WTC11 (cell line): ENCODE measurements around the gene SNX5. TPM values are rescaled to one million over a fixed set of nuclear protein-coding genes. Genes with fewer than 3 reads are reported as not detected.

Experiments used
- ATAC-seq: fragments of 200-7000 bp; cut with Tn5 transposase; 2 replicates; pipeline ENCODE4 v1.10.0; 2021; ENCODE audit warnings: mild to moderate bottlenecking, moderate library complexity
- CTCF ChIA-PET: fragments of 300-600 bp; sonication (Branson Sonifier 250); formaldehyde crosslinking; loops from one replicate; lab custom pipeline; 2021; ENCODE audit warnings: antibody characterized with exemption; lab: Charles Lee
- POLR2A ChIA-PET: fragments of 350-600 bp; sonication (Branson Sonifier 250); formaldehyde crosslinking; loops from one replicate; lab custom pipeline; 2021; ENCODE audit warnings: antibody characterized with exemption; lab: Charles Lee
- DNase-seq: peaks from one replicate; pipeline ENCODE4 v3.0.0; 2021; ENCODE audit warnings: low spot score
- H3K27ac Mint-ChIP-seq: 2 replicates; pipeline ENCODE4 v1.8.0; 2021; ENCODE audit warnings: mixed read lengths
- H3K27me3 Mint-ChIP-seq: 2 replicates; pipeline ENCODE4 v1.8.0; 2021; ENCODE audit warnings: low read depth, mild to moderate bottlenecking, moderate library complexity, mixed read lengths
- H3K36me3 Mint-ChIP-seq: 2 replicates; pipeline ENCODE4 v1.8.0; 2021; ENCODE audit warnings: mixed read lengths
- H3K4me1 Mint-ChIP-seq: 2 replicates; pipeline ENCODE4 v1.8.0; 2022; ENCODE audit warnings: mixed read lengths
- H3K4me3 Mint-ChIP-seq: 2 replicates; pipeline ENCODE4 v1.8.0; 2021; ENCODE audit warnings: mild to moderate bottlenecking, moderate library complexity, mixed read lengths
- H3K9me3 Mint-ChIP-seq: 2 replicates; pipeline ENCODE4 v1.8.0; 2021; ENCODE audit warnings: mixed read lengths
- CREM ChIP-seq: sonication (generic); formaldehyde crosslinking; IDR thresholded peaks from 2 replicates; pipeline ENCODE4 v1.8.1; 2022; ENCODE audit warnings: mild to moderate bottlenecking, missing genetic modification reagents, moderate library complexity
- FOXP1 ChIP-seq: sonication (generic); formaldehyde crosslinking; IDR thresholded peaks from 2 replicates; pipeline ENCODE4 v1.8.0; 2022; ENCODE audit warnings: missing genetic modification reagents, mild to moderate bottlenecking, moderate library complexity, borderline replicate concordance
- GRHL2 ChIP-seq: fragments of 250-450 bp; sonication (Bioruptor Pico); IDR thresholded peaks from 2 replicates; pipeline ENCODE4 v1.8.0; 2022; ENCODE audit warnings: mild to moderate bottlenecking, moderate library complexity; ENCODE audit not compliant: insufficient replicate concordance, severe bottlenecking
- HMGA2 ChIP-seq: fragments of 250-450 bp; sonication (Bioruptor Pico); IDR thresholded peaks from 2 replicates; pipeline ENCODE4 v1.4.0; 2021; ENCODE audit warnings: mild to moderate bottlenecking, moderate library complexity
- JUN ChIP-seq: sonication (generic); formaldehyde crosslinking; IDR thresholded peaks from 2 replicates; pipeline ENCODE4 v1.8.0; 2023; ENCODE audit warnings: mild to moderate bottlenecking, missing genetic modification reagents
- NFE2L1 ChIP-seq: sonication (generic); formaldehyde crosslinking; IDR thresholded peaks from 2 replicates; pipeline ENCODE4 v1.8.1; 2023; ENCODE audit warnings: missing genetic modification reagents
- NR2C2 ChIP-seq: sonication (generic); formaldehyde crosslinking; IDR thresholded peaks from 2 replicates; pipeline ENCODE4 v1.8.0; 2022; ENCODE audit warnings: mild to moderate bottlenecking, missing genetic modification reagents
- PRRX2 ChIP-seq: fragments of 250-450 bp; sonication (Bioruptor Pico); IDR thresholded peaks from 2 replicates; pipeline ENCODE4 v1.8.0; 2021; ENCODE audit warnings: mild to moderate bottlenecking
- SMAD3 ChIP-seq: sonication (generic); formaldehyde crosslinking; IDR thresholded peaks from 2 replicates; pipeline ENCODE4 v1.8.0; 2022; ENCODE audit warnings: missing genetic modification reagents, mild to moderate bottlenecking, borderline replicate concordance
- TCF7 ChIP-seq: sonication (generic); formaldehyde crosslinking; IDR thresholded peaks from 2 replicates; pipeline ENCODE4 v1.8.0; 2022; ENCODE audit warnings: mild to moderate bottlenecking, low read depth, missing genetic modification reagents, moderate library complexity
- TP53 ChIP-seq: sonication (generic); formaldehyde crosslinking; IDR thresholded peaks from 2 replicates; pipeline ENCODE4 v1.8.1; 2023; ENCODE audit warnings: mild to moderate bottlenecking, missing genetic modification reagents
- ZNF263 ChIP-seq: sonication (generic); formaldehyde crosslinking; IDR thresholded peaks from 2 replicates; pipeline ENCODE4 v1.8.1; 2022; ENCODE audit warnings: low read depth, mild to moderate bottlenecking, moderate library complexity, missing genetic modification reagents
- ZNF281 ChIP-seq: sonication (generic); formaldehyde crosslinking; IDR thresholded peaks from 2 replicates; pipeline ENCODE4 v1.8.0; 2023; ENCODE audit warnings: mild to moderate bottlenecking, missing genetic modification reagents
- ZNF317 ChIP-seq: sonication (generic); formaldehyde crosslinking; IDR thresholded peaks from 2 replicates; pipeline ENCODE4 v1.8.1; 2023; ENCODE audit warnings: low read depth, mild to moderate bottlenecking, moderate library complexity, missing genetic modification reagents, borderline replicate concordance
- ZNF423 ChIP-seq: fragments of 250-450 bp; sonication (Bioruptor Pico); IDR thresholded peaks from 2 replicates; pipeline ENCODE4 v2.1.2; 2022; ENCODE audit warnings: mild to moderate bottlenecking, moderate library complexity
- ZSCAN18 ChIP-seq: fragments of 250-450 bp; sonication (Bioruptor Pico); IDR thresholded peaks from 2 replicates; pipeline ENCODE4 v2.1.2; 2022; ENCODE audit warnings: mild to moderate bottlenecking, moderate library complexity
- total RNA-seq: library from RNA; stranded (reverse); gene quantifications from 3 replicates; pipeline ENCODE4 v1.2.3, GENCODE V29; 2021
- TF ChIP-seq, protein P1 (sequence below): fragments of 200-600 bp; IDR thresholded peaks from 2 replicates; pipeline ENCODE4 v1.8.0; 2022; ENCODE audit warnings: antibody characterized with exemption
- TF ChIP-seq, protein P2 (sequence below): sonication (generic); formaldehyde crosslinking; IDR thresholded peaks from 2 replicates; pipeline ENCODE4 v1.8.1; 2023; ENCODE audit warnings: mild to moderate bottlenecking, moderate library complexity, missing genetic modification reagents
- TF ChIP-seq, protein P3 (sequence below): sonication (generic); formaldehyde crosslinking; IDR thresholded peaks from 2 replicates; pipeline ENCODE4 v1.8.1; 2022; ENCODE audit warnings: mild to moderate bottlenecking, missing genetic modification reagents, moderate library complexity, borderline replicate concordance
- TF ChIP-seq, protein P4 (sequence below): sonication (generic); formaldehyde crosslinking; IDR thresholded peaks from 2 replicates; pipeline ENCODE4 v1.8.0; 2022; ENCODE audit warnings: mild to moderate bottlenecking, missing genetic modification reagents

The SNX5 gene
- total RNA-seq, 1 experiment from 2014 or later = 192 TPM

DNA sequence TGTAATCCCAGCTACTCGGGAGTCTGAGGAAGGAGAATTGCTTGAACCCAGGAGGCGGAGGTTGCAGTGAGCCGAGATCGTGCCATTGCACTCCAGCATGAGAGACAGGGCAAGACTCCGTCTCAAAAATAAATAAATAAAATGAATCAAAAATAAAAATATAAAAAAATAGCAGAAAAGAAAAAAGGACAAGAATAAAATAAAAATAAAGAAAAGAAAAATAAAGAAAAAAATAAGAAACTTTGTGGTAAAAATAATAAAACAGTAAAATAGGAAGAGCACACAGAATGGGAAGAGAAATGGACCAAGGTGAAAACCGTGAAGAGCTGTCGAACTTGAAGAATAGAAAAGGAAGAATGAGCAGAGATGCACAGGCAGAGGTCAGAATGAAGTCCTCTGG, 63.0 kb downstream of the SNX5 start:
- no peak for DNase-seq
- no peak overlapping the region for H3K4me3 Mint-ChIP-seq
- ATAC-seq = no peak
- H3K36me3 Mint-ChIP-seq = no peaks in the 10 kb centered on the region
- POLR2A ChIA-PET = no interaction called here
- H3K27me3 Mint-ChIP-seq = no peaks in the 10 kb centered on the region
- H3K9me3 Mint-ChIP-seq = no peaks in the 10 kb centered on the region
- peaks cover 12% of the 10 kb centered on the region for H3K4me1 Mint-ChIP-seq
- TF ChIP-seq, protein P1, sequence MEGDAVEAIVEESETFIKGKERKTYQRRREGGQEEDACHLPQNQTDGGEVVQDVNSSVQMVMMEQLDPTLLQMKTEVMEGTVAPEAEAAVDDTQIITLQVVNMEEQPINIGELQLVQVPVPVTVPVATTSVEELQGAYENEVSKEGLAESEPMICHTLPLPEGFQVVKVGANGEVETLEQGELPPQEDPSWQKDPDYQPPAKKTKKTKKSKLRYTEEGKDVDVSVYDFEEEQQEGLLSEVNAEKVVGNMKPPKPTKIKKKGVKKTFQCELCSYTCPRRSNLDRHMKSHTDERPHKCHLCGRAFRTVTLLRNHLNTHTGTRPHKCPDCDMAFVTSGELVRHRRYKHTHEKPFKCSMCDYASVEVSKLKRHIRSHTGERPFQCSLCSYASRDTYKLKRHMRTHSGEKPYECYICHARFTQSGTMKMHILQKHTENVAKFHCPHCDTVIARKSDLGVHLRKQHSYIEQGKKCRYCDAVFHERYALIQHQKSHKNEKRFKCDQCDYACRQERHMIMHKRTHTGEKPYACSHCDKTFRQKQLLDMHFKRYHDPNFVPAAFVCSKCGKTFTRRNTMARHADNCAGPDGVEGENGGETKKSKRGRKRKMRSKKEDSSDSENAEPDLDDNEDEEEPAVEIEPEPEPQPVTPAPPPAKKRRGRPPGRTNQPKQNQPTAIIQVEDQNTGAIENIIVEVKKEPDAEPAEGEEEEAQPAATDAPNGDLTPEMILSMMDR = no peak
- TF ChIP-seq HMGA2 (CRISPR knock-in tag) = peak; percentile 92
- no peak for TF ChIP-seq PRRX2
- CTCF ChIA-PET = interaction anchor here (0.8 to 1.2 kb wide), 2 partner anchors 33 to 223 kb away, joined by 3 to 4 read pairs; partner anchors contain the start of gene RRBP1
- H3K27ac Mint-ChIP-seq = no peak overlapping the region

DNA sequence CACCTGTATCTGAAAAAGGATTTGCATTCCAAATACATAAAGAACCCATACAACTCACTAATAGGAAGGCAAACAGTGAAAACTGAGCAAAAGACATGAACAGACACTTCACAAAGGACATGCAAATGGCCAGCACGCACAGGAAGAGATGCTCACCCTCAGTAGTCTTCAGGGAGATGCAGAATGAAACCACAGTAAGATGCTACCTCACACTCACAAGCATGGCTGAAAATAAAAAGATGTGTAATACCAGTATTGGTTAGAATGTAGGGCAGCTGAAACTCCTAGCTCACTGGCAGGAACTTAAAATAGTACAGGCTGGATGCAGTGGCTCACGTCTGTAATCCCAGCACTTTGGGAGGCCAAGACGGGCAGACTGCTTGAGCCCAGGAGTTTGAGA, 64.6 kb downstream of the SNX5 start:
- Mint-ChIP-seq H3K36me3 (no peaks in the 10 kb centered on the region), H3K27me3 (no peaks in the 10 kb centered on the region), H3K9me3 (no peaks in the 10 kb centered on the region), H3K4me3 (no peak overlapping the region), H3K4me1 (peaks cover 17% of the 10 kb centered on the region), H3K27ac (no peak overlapping the region)
- CTCF ChIA-PET = interaction anchor here (0.6 kb wide), 1 partner anchor 92 kb away, joined by 5 read pairs; no protein-coding TSS in a partner anchor
- DNase-seq = no peak
- no peak for ATAC-seq
- TF ChIP-seq, protein P2, sequence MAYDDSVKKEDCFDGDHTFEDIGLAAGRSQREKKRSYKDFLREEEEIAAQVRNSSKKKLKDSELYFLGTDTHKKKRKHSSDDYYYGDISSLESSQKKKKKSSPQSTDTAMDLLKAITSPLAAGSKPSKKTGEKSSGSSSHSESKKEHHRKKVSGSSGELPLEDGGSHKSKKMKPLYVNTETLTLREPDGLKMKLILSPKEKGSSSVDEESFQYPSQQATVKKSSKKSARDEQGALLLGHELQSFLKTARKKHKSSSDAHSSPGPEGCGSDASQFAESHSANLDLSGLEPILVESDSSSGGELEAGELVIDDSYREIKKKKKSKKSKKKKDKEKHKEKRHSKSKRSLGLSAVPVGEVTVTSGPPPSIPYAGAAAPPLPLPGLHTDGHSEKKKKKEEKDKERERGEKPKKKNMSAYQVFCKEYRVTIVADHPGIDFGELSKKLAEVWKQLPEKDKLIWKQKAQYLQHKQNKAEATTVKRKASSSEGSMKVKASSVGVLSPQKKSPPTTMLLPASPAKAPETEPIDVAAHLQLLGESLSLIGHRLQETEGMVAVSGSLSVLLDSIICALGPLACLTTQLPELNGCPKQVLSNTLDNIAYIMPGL (CRISPR knock-in tag) = no peak
- TF ChIP-seq ZSCAN18 (CRISPR knock-in tag) = no peak
- TF ChIP-seq SMAD3 = no peak
- no peak for TF ChIP-seq TP53 (CRISPR knock-in tag)
- no peak for TF ChIP-seq ZNF263 (CRISPR knock-in tag)
- TF ChIP-seq ZNF317 (CRISPR knock-in tag) = no peak
- no peak for TF ChIP-seq TCF7
- TF ChIP-seq, protein P3, sequence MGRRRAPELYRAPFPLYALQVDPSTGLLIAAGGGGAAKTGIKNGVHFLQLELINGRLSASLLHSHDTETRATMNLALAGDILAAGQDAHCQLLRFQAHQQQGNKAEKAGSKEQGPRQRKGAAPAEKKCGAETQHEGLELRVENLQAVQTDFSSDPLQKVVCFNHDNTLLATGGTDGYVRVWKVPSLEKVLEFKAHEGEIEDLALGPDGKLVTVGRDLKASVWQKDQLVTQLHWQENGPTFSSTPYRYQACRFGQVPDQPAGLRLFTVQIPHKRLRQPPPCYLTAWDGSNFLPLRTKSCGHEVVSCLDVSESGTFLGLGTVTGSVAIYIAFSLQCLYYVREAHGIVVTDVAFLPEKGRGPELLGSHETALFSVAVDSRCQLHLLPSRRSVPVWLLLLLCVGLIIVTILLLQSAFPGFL (CRISPR knock-in tag) = no peak
- TF ChIP-seq NR2C2 (CRISPR knock-in tag) = no peak
- no peak for TF ChIP-seq NFE2L1 (CRISPR knock-in tag)
- no peak for TF ChIP-seq ZNF423 (CRISPR knock-in tag)
- TF ChIP-seq, protein P4, sequence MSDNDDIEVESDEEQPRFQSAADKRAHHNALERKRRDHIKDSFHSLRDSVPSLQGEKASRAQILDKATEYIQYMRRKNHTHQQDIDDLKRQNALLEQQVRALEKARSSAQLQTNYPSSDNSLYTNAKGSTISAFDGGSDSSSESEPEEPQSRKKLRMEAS (CRISPR knock-in tag) = no peak
- no peak for TF ChIP-seq CREM (CRISPR knock-in tag)
- TF ChIP-seq FOXP1 (CRISPR knock-in tag) = no peak
- TF ChIP-seq GRHL2 (CRISPR knock-in tag) = no peak
- TF ChIP-seq, protein P1 = no peak
- no peak for TF ChIP-seq JUN (CRISPR knock-in tag)
- no peak for TF ChIP-seq ZNF281
- POLR2A ChIA-PET = no interaction called here
